Ishikawa (cell line): ENCODE measurements around the gene C16orf89.

Source experiments
- CEBPB ChIP-seq: IDR thresholded peaks from 2 replicates; pipeline ENCODE4 v1.6.1; 2012
- CREB1 ChIP-seq: IDR thresholded peaks from 2 replicates; pipeline ENCODE4 v1.6.1; 2012; ENCODE audit warnings: low read depth
- EGR1 ChIP-seq: IDR thresholded peaks from 2 replicates; pipeline ENCODE4 v1.6.1; 2012
- EP300 ChIP-seq: IDR thresholded peaks from 2 replicates; pipeline ENCODE4 v1.6.1; 2012; ENCODE audit warnings: borderline replicate concordance
- FOXM1 ChIP-seq: IDR thresholded peaks from 2 replicates; pipeline ENCODE4 v1.6.1; 2012; ENCODE audit warnings: low read depth, borderline replicate concordance
- MAX ChIP-seq: IDR thresholded peaks from 2 replicates; pipeline ENCODE4 v1.6.1; 2012
- NFIC ChIP-seq: IDR thresholded peaks from 2 replicates; pipeline ENCODE4 v1.6.1; 2012
- RAD21 ChIP-seq: IDR thresholded peaks from 2 replicates; pipeline ENCODE4 v1.6.1; 2012; ENCODE audit warnings: low read depth
- REST ChIP-seq: IDR thresholded peaks from 2 replicates; pipeline ENCODE4 v1.6.1; 2012; ENCODE audit warnings: low read depth, mild to moderate bottlenecking
- TAF1 ChIP-seq: IDR thresholded peaks from 2 replicates; pipeline ENCODE4 v1.6.1; 2012; ENCODE audit warnings: low read depth, mild to moderate bottlenecking
- TCF12 ChIP-seq: IDR thresholded peaks from 2 replicates; pipeline ENCODE4 v1.6.1; 2012; ENCODE audit warnings: low read depth
- TEAD4 ChIP-seq: IDR thresholded peaks from 2 replicates; pipeline ENCODE4 v1.6.1; 2012
- YY1 ChIP-seq: IDR thresholded peaks from 2 replicates; pipeline ENCODE4 v1.6.1; 2012; ENCODE audit warnings: low read depth
- ZBTB7A ChIP-seq: IDR thresholded peaks from 2 replicates; pipeline ENCODE4 v1.6.1; 2012; ENCODE audit warnings: low read depth
- TF ChIP-seq, protein P1 (sequence below): IDR thresholded peaks from 2 replicates; pipeline ENCODE4 v1.6.1; 2012

C16orf89 gene

GRCh38 chr16:5004311-5004710 is 61.4 kb downstream of the C16orf89 start:
- TF ChIP-seq, protein P1, sequence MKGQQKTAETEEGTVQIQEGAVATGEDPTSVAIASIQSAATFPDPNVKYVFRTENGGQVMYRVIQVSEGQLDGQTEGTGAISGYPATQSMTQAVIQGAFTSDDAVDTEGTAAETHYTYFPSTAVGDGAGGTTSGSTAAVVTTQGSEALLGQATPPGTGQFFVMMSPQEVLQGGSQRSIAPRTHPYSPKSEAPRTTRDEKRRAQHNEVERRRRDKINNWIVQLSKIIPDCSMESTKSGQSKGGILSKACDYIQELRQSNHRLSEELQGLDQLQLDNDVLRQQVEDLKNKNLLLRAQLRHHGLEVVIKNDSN: no peak
- TF ChIP-seq RAD21 (no peak), CREB1 (no peak), TCF12 (no peak), TAF1 (no peak), REST (no peak), FOXM1 (no peak), ZBTB7A (no peak), EP300 (no peak), YY1 (no peak), TEAD4 (no peak)

- TF ChIP-seq TAF1 (no peak), CREB1 (no peak), EP300 (no peak), FOXM1 (no peak), MAX (no peak), TCF12 (no peak), TEAD4 (no peak), RAD21 (no peak)
- TF ChIP-seq, protein P1: no peak
Measured at GRCh38 chr16:5003828-5004227, 61.9 kb downstream of the C16orf89 start.

DNA sequence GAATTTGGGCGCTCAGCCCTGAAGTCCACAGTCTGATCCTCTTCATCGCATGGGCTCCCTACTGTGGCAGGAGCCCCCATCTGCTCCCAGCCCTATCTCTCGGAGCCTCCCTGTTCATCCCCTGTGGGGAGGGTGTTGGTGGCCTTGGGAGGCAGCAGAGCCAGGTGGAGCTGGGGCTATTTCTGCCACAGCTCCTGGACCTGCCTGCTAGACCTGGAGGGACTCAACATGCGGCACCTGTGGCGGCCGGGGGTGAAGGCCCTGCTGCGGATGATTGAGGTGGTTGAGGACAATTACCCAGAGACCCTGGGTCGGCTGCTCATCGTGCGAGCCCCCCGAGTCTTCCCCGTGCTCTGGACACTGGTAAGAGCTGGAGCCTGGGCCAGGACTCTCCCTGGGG is 62.5 kb downstream of the C16orf89 start:
- TF ChIP-seq NFIC: no peak
- TF ChIP-seq CEBPB: no peak
- no peak for TF ChIP-seq TAF1
- TF ChIP-seq ZBTB7A: no peak
- TF ChIP-seq MAX: no peak
- no peak for TF ChIP-seq TCF12
- no peak for TF ChIP-seq CREB1
- no peak for TF ChIP-seq TEAD4
- TF ChIP-seq, protein P1: no peak

DNA sequence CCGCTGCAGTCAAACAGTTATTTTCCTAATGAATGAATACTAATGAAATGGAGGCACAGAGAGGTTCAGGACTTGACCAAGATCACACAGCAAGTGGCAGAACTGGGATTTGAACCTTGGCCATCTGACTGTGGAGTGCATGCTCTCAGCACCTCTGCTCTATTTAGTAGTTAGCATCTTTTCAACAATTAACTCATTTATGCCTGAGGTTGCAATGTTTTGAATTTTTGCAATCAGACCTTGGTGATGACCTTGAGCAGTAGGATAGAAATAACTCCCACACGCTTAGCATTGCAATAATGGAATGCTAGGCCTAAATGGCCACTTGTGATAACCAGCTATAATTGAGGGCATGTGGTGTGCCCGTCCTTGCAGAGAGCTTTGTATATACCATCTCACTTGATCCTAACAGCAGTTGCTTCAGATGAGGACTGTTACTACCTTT is 63.0 kb downstream of the C16orf89 start:
- TF ChIP-seq FOXM1 (no peak), RAD21 (no peak), TCF12 (no peak), TAF1 (no peak), CEBPB (no peak), ZBTB7A (no peak), REST (no peak), EGR1 (no peak), EP300 (no peak), CREB1 (no peak), TEAD4 (no peak), NFIC (no peak), YY1 (no peak), MAX (no peak)
- TF ChIP-seq, protein P1: no peak

- TF ChIP-seq CEBPB (no peak), TCF12 (no peak), TEAD4 (no peak), FOXM1 (no peak), REST (no peak), MAX (no peak), ZBTB7A (no peak)
Measured at GRCh38 chr16:5001986-5002385, 63.8 kb downstream of the C16orf89 start.
